Erythroblast (primary cell): ENCODE data around the gene ANTXR2.

Experiments
- GATA1 ChIP-seq: IDR thresholded peaks from 2 replicates; pipeline ENCODE4 v1.6.1; 2011; ENCODE audit warnings: low read depth, mild to moderate bottlenecking, control low read depth, low read length, moderate library complexity
- POLR2A ChIP-seq: IDR thresholded peaks from 2 replicates; pipeline ENCODE4 v1.6.1; 2011; ENCODE audit warnings: mild to moderate bottlenecking, low read length

- TF ChIP-seq POLR2A = no peak
- TF ChIP-seq GATA1 = no peak
Observed at GRCh38 chr4:79947386-79947785, 125.6 kb downstream of the ANTXR2 start.
